CD4-positive, CD25-positive, alpha-beta regulatory T cell (primary cell): ENCODE results near the gene SORCS3. TPM values are rescaled to one million over a fixed set of nuclear protein-coding genes. Genes with fewer than 3 reads are reported as not detected.

Experiments
- ATAC-seq, 2 donors: fragments of 150-1000 bp; cut with Tn5 transposase; one replicate each; pipeline ENCODE4 v1.10.0; 2021; ENCODE audit warnings: low read depth in 2 of 2, moderate number of reproducible peaks in 2 of 2, moderate library complexity in 1 of 2
- DNase-seq, 3 donors: peaks; one replicate each; pipeline versions ENCODE4 v3.0.0 to v3.0.0-alpha.2; 2012 to 2022; ENCODE audit warnings: mixed read lengths in 1 of 3
- H3K27ac ChIP-seq: one replicate; pipeline ENCODE4 v1.7.0; 2013; ENCODE audit warnings: mild to moderate bottlenecking, low read length; ENCODE audit not compliant: insufficient read depth, poor library complexity, severe bottlenecking
- H3K27me3 ChIP-seq: one replicate; pipeline ENCODE4 v1.7.0; 2013; ENCODE audit warnings: low read length; ENCODE audit not compliant: control insufficient read depth, insufficient read depth
- H3K36me3 ChIP-seq: one replicate; pipeline ENCODE4 v1.7.0; 2013; ENCODE audit warnings: mild to moderate bottlenecking, low read length, moderate library complexity; ENCODE audit not compliant: control insufficient read depth, insufficient read depth
- H3K4me1 ChIP-seq: 2 replicates; pipeline ENCODE4 v1.7.0; 2013; ENCODE audit warnings: mild to moderate bottlenecking, low read length; ENCODE audit not compliant: insufficient read depth, control insufficient read depth, poor library complexity, severe bottlenecking
- H3K4me3 ChIP-seq: one replicate; pipeline ENCODE4 v1.7.0; 2013; ENCODE audit warnings: low read depth, mild to moderate bottlenecking, low read length, moderate library complexity
- H3K9me3 ChIP-seq, 2 experiments: 1 replicate in 1 of 2; 2 replicates in 1 of 2; pipeline ENCODE4 v1.7.0; 2013; ENCODE audit warnings: low read length in 2 of 2, mild to moderate bottlenecking in 1 of 2, moderate library complexity in 1 of 2; ENCODE audit not compliant: control insufficient read depth in 2 of 2
- H3K27ac Mint-ChIP-seq, 3 donors: one replicate each; pipeline ENCODE4 v1.8.0; 2020 to 2022; ENCODE audit warnings: mild to moderate bottlenecking in 3 of 3, mixed read lengths in 3 of 3, moderate library complexity in 2 of 3
- H3K27me3 Mint-ChIP-seq: one replicate; pipeline ENCODE4 v1.8.0; 2022; ENCODE audit warnings: mild to moderate bottlenecking, mixed read lengths
- H3K36me3 Mint-ChIP-seq: one replicate; pipeline ENCODE4 v1.8.0; 2020; ENCODE audit warnings: mixed read lengths
- H3K4me1 Mint-ChIP-seq, 4 donors: one replicate each; pipeline ENCODE4 v1.8.0; 2020 to 2022; ENCODE audit warnings: mixed read lengths in 4 of 4, mild to moderate bottlenecking in 1 of 4
- H3K4me3 Mint-ChIP-seq, 4 donors: one replicate each; pipeline ENCODE4 v1.8.0; 2020 to 2022; ENCODE audit warnings: mild to moderate bottlenecking in 4 of 4, mixed read lengths in 4 of 4, moderate library complexity in 3 of 4
- H3K9me3 Mint-ChIP-seq, 7 donors: one replicate each; pipeline ENCODE4 v1.8.0; 2020 to 2022; ENCODE audit warnings: mixed read lengths in 7 of 7, mild to moderate bottlenecking in 3 of 7, moderate library complexity in 2 of 7
- polyA plus RNA-seq, 4 donors: library from polyadenylated mRNA; unstranded; fragments of 300-500 nt; fragmentation: Illumina TruSeq; gene quantifications; one replicate each; pipeline ENCODE4 v1.2.3, GENCODE V29; 2021
- total RNA-seq: library from RNA; stranded (reverse); gene quantifications from one replicate; pipeline ENCODE4 v1.2.3, GENCODE V29; 2022

SORCS3 gene
- total and polyA plus RNA-seq, 5 donors from 2014 or later = 0.35 TPM; not detected in 4

- ATAC-seq (no peak), DNase-seq (no peak)
These were observed 427.4 kb downstream of the SORCS3 start for GRCh38 chr10:105068497-105068896.

GRCh38 chr10:105070249-105070648, 429.2 kb downstream of the SORCS3 start:
- H3K4me3 ChIP-seq = no peak overlapping the region
- H3K27ac Mint-ChIP-seq = no peak overlapping the region
- no peak for ATAC-seq

More at GRCh38 chr10:105068497-105068896, 427.4 kb downstream of the SORCS3 start:
- Histone ChIP-seq H3K36me3 (no peaks in the 10 kb centered on the region), H3K4me3 (no peak overlapping the region), H3K9me3 (no peaks in the 10 kb centered on the region), H3K27ac (no peak overlapping the region), H3K27me3 (no peaks in the 10 kb centered on the region), H3K4me1 (no peaks in the 10 kb centered on the region)
- no peaks in the 10 kb centered on the region for H3K36me3 Mint-ChIP-seq
- no peaks in the 10 kb centered on the region for H3K27me3 Mint-ChIP-seq
- H3K9me3 Mint-ChIP-seq = peaks cover 0 to 2% (median 0%) of the 10 kb centered on the region in 7 donors
- H3K4me3 Mint-ChIP-seq = no peak overlapping the region
- no peaks in the 10 kb centered on the region for H3K4me1 Mint-ChIP-seq
- no peak overlapping the region for H3K27ac Mint-ChIP-seq

GRCh38 chr10:105070952-105071351, 429.9 kb downstream of the SORCS3 start:
- H3K36me3 ChIP-seq = no peaks in the 10 kb centered on the region
- no peaks in the 10 kb centered on the region for H3K4me1 Mint-ChIP-seq
- no peak for ATAC-seq
- H3K4me3 Mint-ChIP-seq = no peak overlapping the region
- no peak overlapping the region for H3K4me3 ChIP-seq
- no peaks in the 10 kb centered on the region for H3K27me3 Mint-ChIP-seq
- H3K9me3 Mint-ChIP-seq = peaks cover 0 to 3% (median 0%) of the 10 kb centered on the region in 7 donors
- H3K36me3 Mint-ChIP-seq = no peaks in the 10 kb centered on the region
- no peaks in the 10 kb centered on the region for H3K9me3 ChIP-seq
- H3K27me3 ChIP-seq = no peaks in the 10 kb centered on the region
- H3K27ac ChIP-seq = no peak overlapping the region
- no peak overlapping the region for H3K27ac Mint-ChIP-seq
- no peaks in the 10 kb centered on the region for H3K4me1 ChIP-seq
- DNase-seq = no peak

More at GRCh38 chr10:105070249-105070648, 429.2 kb downstream of the SORCS3 start:
- no peaks in the 10 kb centered on the region for H3K9me3 ChIP-seq
- no peaks in the 10 kb centered on the region for H3K4me1 ChIP-seq
- H3K27me3 Mint-ChIP-seq = no peaks in the 10 kb centered on the region
- H3K27ac ChIP-seq = no peak overlapping the region
- no peaks in the 10 kb centered on the region for H3K27me3 ChIP-seq
- no peak overlapping the region for H3K4me3 Mint-ChIP-seq
- H3K36me3 Mint-ChIP-seq = no peaks in the 10 kb centered on the region
- no peaks in the 10 kb centered on the region for H3K36me3 ChIP-seq
- no peaks in the 10 kb centered on the region for H3K4me1 Mint-ChIP-seq
- H3K9me3 Mint-ChIP-seq = peaks cover 0 to 2% (median 0%) of the 10 kb centered on the region in 7 donors
- DNase-seq = no peak

- ATAC-seq (no peak), DNase-seq (no peak)
- Histone ChIP-seq H3K4me3 (no peak overlapping the region), H3K27me3 (no peaks in the 10 kb centered on the region), H3K4me1 (no peaks in the 10 kb centered on the region), H3K27ac (no peak overlapping the region), H3K9me3 (no peaks in the 10 kb centered on the region), H3K36me3 (no peaks in the 10 kb centered on the region)
- H3K36me3 Mint-ChIP-seq = no peaks in the 10 kb centered on the region
- peaks cover 0 to 4% (median 0%) of the 10 kb centered on the region in 7 donors for H3K9me3 Mint-ChIP-seq
- H3K27me3 Mint-ChIP-seq = no peaks in the 10 kb centered on the region
- no peak overlapping the region for H3K4me3 Mint-ChIP-seq
- no peaks in the 10 kb centered on the region for H3K4me1 Mint-ChIP-seq
- peak overlapping the region in 1 of 3 donors; percentile 10 for H3K27ac Mint-ChIP-seq
These were observed 430.9 kb downstream of the SORCS3 start for GRCh38 chr10:105071980-105072379.

GRCh38 chr10:105073999-105074398, 432.9 kb downstream of the SORCS3 start:
- H3K9me3 Mint-ChIP-seq = peaks cover 0 to 4% (median 0%) of the 10 kb centered on the region in 7 donors

GRCh38 chr10:105075031-105075430, 433.9 kb downstream of the SORCS3 start:
- H3K27me3 ChIP-seq = no peaks in the 10 kb centered on the region
- H3K27ac ChIP-seq = no peak overlapping the region
- no peaks in the 10 kb centered on the region for H3K27me3 Mint-ChIP-seq
- no peaks in the 10 kb centered on the region for H3K36me3 Mint-ChIP-seq
- H3K4me3 Mint-ChIP-seq = no peak overlapping the region
- H3K9me3 Mint-ChIP-seq = peaks cover 0 to 4% (median 0%) of the 10 kb centered on the region in 7 donors
- H3K4me3 ChIP-seq = no peak overlapping the region
- H3K36me3 ChIP-seq = no peaks in the 10 kb centered on the region
- ATAC-seq = no peak
- peak overlapping the region in 1 of 3 donors; percentile 63 for H3K27ac Mint-ChIP-seq
- H3K9me3 ChIP-seq = no peaks in the 10 kb centered on the region
- H3K4me1 ChIP-seq = no peaks in the 10 kb centered on the region
- no peak for DNase-seq
- no peaks in the 10 kb centered on the region for H3K4me1 Mint-ChIP-seq

More at GRCh38 chr10:105073999-105074398, 432.9 kb downstream of the SORCS3 start:
- H3K4me1 Mint-ChIP-seq = no peaks in the 10 kb centered on the region
- H3K36me3 Mint-ChIP-seq = no peaks in the 10 kb centered on the region
- Histone ChIP-seq H3K27ac (no peak overlapping the region), H3K36me3 (no peaks in the 10 kb centered on the region), H3K4me1 (no peaks in the 10 kb centered on the region), H3K4me3 (no peak overlapping the region), H3K27me3 (no peaks in the 10 kb centered on the region), H3K9me3 (no peaks in the 10 kb centered on the region)
- no peak for ATAC-seq
- H3K27me3 Mint-ChIP-seq = no peaks in the 10 kb centered on the region
- no peak overlapping the region for H3K27ac Mint-ChIP-seq
- no peak for DNase-seq
- H3K4me3 Mint-ChIP-seq = no peak overlapping the region

- H3K4me3 ChIP-seq = no peak overlapping the region
- H3K27ac ChIP-seq = no peak overlapping the region
- H3K27me3 Mint-ChIP-seq = no peaks in the 10 kb centered on the region
- H3K27ac Mint-ChIP-seq = no peak overlapping the region
- no peaks in the 10 kb centered on the region for H3K27me3 ChIP-seq
- no peaks in the 10 kb centered on the region for H3K4me1 ChIP-seq
- H3K36me3 ChIP-seq = no peaks in the 10 kb centered on the region
- ATAC-seq (no peak), DNase-seq (no peak)
- peaks cover 0 to 6% (median 0%) of the 10 kb centered on the region in 7 donors for H3K9me3 Mint-ChIP-seq
- H3K4me1 Mint-ChIP-seq = no peaks in the 10 kb centered on the region
- H3K9me3 ChIP-seq = no peaks in the 10 kb centered on the region
- no peaks in the 10 kb centered on the region for H3K36me3 Mint-ChIP-seq
- no peak overlapping the region for H3K4me3 Mint-ChIP-seq
These were observed 444.9 kb downstream of the SORCS3 start for GRCh38 chr10:105085980-105086379.

- H3K36me3 Mint-ChIP-seq = no peaks in the 10 kb centered on the region
- no peak for DNase-seq
- ATAC-seq = no peak
- H3K4me1 Mint-ChIP-seq = no peaks in the 10 kb centered on the region
- H3K4me3 Mint-ChIP-seq = no peak overlapping the region
- Histone ChIP-seq H3K27me3 (no peaks in the 10 kb centered on the region), H3K36me3 (no peaks in the 10 kb centered on the region), H3K4me3 (no peak overlapping the region), H3K27ac (no peak overlapping the region), H3K9me3 (no peaks in the 10 kb centered on the region), H3K4me1 (no peaks in the 10 kb centered on the region)
- H3K27me3 Mint-ChIP-seq = no peaks in the 10 kb centered on the region
- H3K9me3 Mint-ChIP-seq = peaks cover 0 to 2% (median 0%) of the 10 kb centered on the region in 7 donors
- no peak overlapping the region for H3K27ac Mint-ChIP-seq
These were observed 453.0 kb downstream of the SORCS3 start for GRCh38 chr10:105094048-105094447.
